Retina (tissue), 1 donor: ENCODE results near the gene EHD2.
"Not testable (repeated sequence)": the region's sequence is repeated elsewhere in the genome, so short reads cannot be mapped to it uniquely, and the experiment has no call there.

Experiments used
- DNase-seq: peaks from one replicate; pipeline ENCODE4 v3.0.0-alpha.2; 2016

Gene EHD2

DNA sequence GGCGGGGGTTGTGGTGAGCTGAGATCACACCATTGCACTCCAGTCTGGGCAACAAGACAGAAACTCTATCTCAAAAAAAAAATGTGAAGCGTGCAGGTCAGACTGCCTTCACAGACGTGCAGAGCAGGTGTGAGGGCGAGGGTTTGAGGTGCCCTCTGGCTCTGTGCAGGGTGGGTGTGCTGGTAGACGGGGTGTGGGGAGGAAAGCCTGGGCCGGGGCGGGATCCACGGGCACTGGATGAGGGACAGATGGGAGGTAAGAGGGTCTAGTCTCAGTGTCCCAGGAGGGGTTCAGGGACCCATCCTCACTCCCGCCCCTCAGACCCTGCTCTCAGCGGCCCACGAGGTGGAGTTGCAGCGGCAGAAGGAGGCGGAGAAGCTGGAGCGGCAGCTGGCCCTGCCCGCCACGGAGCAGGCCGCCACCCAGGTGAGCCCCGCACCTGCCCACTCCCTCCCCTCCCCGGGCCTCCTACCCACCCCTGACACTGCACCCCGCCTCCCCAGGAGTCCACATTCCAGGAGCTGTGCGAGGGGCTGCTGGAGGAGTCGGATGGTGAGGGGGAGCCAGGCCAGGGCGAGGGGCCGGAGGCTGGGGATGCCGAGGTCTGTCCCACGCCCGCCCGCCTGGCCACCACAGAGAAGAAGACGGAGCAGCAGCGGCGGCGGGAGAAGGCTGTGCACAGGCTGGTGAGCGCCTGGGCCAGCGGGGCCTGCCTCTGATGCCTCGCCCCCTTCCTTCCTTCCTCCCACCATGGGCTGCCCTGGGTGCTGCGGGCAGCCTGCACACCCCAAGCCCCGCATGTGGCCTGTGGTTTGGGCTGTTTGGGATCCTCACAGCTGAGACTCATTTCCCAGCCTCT, 41.2 kb downstream of the EHD2 start:
- no peak for DNase-seq

GRCh38 chr19:47755065-47755761, 42.0 kb downstream of the EHD2 start:
- no peak for DNase-seq

- no peak for DNase-seq
Measured at GRCh38 chr19:47755762-47756626, 42.8 kb downstream of the EHD2 start.

- DNase-seq = no peak
Measured at GRCh38 chr19:47756627-47756929, 43.4 kb downstream of the EHD2 start.

- DNase-seq = no peak
Measured at GRCh38 chr19:47756953-47757608, 43.9 kb downstream of the EHD2 start.

DNA sequence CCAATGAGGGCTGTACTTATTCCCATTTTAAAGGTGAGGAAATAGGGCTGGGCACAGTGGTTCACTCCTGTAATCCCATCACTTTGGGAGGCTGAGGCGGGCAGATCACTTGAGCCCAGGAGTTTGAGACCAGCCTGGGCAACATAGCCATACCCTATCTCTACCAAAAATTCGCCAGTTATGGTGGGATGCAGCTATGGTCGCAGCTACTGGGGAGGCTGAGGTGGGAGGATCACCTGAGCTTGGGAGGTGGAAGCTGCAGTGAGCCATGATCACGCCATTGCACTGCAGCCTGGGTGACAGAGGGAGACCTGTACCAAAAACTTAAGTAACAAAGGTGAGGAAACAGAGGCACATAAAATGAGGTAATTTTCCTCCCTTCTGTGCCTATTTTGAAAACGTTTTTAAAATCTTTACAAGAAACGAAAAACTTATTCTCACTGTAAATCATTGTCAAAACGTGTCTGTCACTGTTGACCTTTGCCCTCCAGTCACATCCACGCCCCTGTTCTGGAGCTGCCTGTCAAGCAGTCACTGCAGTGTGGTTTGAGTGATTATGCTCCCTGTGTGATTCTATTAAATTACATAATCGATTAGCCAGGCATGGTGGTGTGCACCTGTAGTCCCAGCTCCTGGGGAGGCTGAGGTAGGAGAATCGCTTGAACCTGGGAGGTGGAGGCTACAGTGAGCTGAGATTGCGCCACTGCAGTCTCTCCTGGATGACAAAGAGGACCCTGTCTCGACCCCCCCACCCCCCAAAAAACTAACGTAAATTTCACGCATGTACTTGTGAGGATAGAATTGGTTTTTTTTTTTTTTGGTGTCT, 44.6 kb downstream of the EHD2 start:
- no peak for DNase-seq

DNA sequence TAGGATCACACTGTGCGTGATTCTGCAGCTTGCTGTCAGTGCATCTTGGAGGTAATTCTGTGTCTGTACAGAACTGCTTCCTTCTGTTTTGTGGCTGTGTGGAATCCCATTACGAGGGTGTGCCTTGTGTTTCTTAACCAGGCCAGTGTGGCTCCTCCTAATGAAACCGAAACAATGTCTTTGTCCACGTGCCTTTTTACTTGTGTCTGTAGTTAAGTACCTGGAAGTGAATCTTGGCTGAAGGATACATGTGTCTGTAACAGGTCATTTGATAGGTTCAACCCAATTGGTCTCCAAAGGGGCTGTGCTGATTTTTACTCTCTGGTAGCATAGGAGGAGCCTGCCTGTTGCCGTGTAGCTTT, 45.2 kb downstream of the EHD2 start:
- no peak for DNase-seq

DNA sequence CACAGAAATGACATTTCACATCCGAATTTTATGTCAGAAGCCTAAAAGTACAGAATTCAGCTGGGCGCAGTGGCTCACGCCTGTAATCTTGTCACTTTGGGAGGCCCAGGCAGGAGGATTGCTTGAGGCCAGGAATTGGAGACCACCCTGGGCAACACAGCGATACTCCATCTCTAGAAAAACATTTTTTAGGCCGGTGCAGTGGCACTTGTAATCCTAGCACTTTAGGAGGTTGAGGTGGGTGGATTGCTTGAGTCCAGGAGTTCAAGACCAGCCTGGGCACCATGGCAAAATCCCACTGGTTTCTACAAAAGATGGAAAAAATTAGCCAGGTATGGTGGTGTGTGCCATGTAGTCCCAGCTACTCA, 47.4 kb downstream of the EHD2 start:
- DNase-seq = no peak

- no peak for DNase-seq
Measured at GRCh38 chr19:47761566-47761965, 48.3 kb downstream of the EHD2 start.

DNA sequence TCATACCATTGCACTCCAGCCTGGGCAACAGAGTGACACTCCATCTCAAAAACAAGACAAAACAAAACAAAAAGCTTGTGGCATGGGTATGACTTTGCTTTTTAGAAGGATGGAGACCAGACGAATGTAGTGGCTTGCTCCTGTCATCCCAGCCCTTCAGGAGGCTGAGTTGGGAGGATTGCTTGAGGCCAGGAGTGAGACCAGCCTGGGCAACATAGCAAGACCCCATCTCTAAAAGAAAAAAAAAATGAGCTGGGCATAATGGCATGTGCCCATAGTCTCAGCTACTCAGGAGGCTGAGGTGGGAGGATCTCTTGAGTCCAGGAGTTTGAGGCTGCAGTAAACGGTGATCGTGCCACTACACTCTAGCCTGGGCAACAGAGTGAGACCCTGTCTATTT, 48.9 kb downstream of the EHD2 start:
- no peak for DNase-seq

GRCh38 chr19:47762615-47763308, 49.5 kb downstream of the EHD2 start:
- DNase-seq = no peak

DNA sequence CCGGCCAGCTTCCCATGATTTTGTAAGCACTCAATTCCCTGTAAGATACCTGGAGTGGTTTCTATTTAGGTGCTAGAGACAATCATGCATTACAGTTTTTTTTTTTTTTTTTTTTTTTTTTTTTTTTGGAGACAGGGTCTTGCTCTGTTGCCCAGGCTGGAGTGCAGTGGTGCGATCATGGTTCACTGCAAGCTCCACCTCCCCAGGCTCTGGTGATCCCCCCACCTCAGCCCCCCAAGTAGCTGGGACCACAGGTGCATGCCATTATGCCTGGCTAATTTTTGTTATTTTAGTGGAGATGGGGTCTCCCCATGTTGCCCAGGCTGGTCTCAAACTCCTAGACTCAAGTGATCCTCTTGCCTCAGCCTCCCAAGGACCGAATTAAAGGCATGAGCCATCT, 51.5 kb downstream of the EHD2 start:
- DNase-seq = not testable (repeated sequence)

DNA sequence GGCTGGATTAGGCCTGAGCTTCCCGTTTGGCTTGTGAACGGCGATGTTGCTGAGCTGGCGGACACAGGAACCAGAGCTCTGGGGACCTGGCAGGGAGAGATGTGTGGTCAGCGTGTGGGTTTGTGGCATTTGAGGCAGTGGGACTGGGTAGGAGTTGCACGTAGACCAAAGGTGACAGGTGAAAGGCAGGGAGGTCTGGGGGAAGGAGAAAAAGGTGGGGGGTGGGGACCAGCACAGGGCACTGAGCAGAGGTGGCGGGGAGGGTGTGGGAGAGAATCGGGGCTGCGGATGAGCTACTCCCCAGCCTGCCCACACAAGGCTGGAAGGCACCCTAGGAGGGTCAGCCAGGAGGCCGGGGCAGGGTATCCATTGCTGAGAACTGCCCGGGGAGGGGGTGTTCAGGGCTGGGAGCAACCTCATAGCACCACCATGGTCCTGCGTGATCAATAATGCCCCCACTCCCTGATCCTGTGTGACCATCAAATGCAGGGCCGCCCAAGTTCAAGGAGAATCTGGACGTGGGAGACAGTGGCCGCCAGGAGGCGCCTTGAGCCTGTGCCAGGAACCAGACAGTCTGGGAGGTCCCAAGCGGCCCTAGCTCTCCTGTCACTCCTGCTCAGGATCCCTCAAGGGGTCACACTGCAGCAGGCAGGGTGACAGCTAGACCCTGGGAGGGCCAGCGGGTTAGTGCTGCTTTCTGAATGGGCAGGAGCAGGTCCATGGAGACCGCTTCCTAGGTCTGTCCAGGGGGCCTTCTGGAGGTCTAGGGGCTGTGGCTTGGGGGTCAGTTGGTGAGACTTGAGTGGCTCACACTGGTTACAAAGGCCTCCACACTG, 52.5 kb downstream of the EHD2 start:
- DNase-seq = peak; percentile 77

DNA sequence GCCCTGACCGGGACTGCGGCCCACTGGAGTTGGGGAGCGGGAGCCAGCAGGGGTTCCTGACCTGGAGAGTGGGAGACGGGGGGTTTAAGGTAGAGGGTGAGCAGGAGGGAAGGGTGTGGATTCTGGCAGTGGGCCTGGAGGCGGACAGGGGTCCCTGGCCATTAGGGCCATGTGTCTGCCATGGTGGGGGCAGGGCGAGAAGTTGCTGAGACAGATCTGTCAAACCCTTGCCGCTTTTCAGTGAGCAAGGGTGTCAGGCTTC, 53.1 kb downstream of the EHD2 start:
- DNase-seq = no peak

- no peak for DNase-seq
Measured at GRCh38 chr19:47766670-47767069, 53.4 kb downstream of the EHD2 start.

- no peak for DNase-seq
Measured at GRCh38 chr19:47767349-47767748, 54.1 kb downstream of the EHD2 start.

- DNase-seq = no peak
Measured at GRCh38 chr19:47768604-47769003, 55.4 kb downstream of the EHD2 start.

GRCh38 chr19:47769534-47769933, 56.3 kb downstream of the EHD2 start:
- no peak for DNase-seq

DNA sequence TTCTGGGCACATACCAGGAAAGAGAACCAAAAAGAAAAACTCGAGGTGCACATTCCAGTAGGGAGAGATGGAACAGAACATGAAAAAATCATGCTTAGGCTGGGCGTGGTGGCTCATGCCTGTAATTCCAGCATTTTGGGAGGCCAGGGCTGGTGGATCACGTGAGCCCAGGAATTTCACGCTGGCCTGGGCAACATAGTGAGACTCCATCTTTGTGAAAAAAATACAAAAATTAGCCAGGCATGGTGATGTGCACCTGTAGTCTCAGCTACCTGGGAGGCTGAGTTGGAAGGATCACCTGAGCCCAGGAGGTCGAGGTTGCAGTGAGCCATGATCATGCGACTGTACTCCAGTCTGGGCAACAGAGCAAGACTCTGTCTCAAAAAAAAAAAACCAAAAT, 58.1 kb downstream of the EHD2 start:
- DNase-seq = not testable (repeated sequence)

DNA sequence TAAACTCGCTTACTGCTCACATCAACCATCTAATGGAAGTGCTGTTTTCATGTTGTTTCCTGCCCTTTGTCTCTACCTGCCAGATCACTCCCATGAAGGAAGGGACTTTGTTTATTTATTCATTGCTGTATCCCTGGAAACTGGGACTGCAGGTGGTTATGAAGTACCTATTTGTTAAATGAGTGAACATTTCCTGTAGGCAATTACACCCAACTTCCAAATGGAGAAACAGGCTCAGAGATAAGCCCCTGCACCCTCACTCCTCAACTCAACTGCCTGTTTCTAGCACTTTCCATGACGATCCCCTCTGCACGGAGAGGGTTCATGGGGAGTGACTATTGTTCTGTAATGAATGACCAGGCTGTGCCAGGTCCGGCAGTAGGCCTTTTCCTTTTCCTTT, 63.3 kb downstream of the EHD2 start:
- no peak for DNase-seq
